Esophagus muscularis mucosa (tissue), 4 donors: ENCODE measurements around the gene NLRP9.

ENCODE experiments used
- EP300 ChIP-seq: sonication (generic); formaldehyde crosslinking; IDR thresholded peaks from one replicate; pipeline ENCODE4 v1.6.1; 2017; ENCODE audit warnings: antibody characterized with exemption
- POLR2A ChIP-seq: fragments of 450-650 bp; IDR thresholded peaks from one replicate; pipeline ENCODE4 v1.6.1; 2017; ENCODE audit warnings: antibody characterized with exemption, moderate library complexity, mild to moderate bottlenecking, low read depth
- POLR2AphosphoS5 ChIP-seq, 2 donors: sonication (generic); formaldehyde crosslinking; IDR thresholded peaks; one replicate each; pipeline ENCODE4 v1.6.1; 2017; ENCODE audit warnings: antibody characterized with exemption in 2 of 2
- TF ChIP-seq, protein P1 (sequence below), 3 experiments: fragments of 200-600 bp in 2 of 3; fragments of 450-650 bp in 1 of 3; sonication (generic) in 2 of 3; IDR thresholded peaks; one replicate each; pipeline ENCODE4 v1.5.1; 2017 to 2019; ENCODE audit warnings: antibody characterized with exemption in 3 of 3, mild to moderate bottlenecking in 2 of 3, moderate library complexity in 1 of 3

DNA sequence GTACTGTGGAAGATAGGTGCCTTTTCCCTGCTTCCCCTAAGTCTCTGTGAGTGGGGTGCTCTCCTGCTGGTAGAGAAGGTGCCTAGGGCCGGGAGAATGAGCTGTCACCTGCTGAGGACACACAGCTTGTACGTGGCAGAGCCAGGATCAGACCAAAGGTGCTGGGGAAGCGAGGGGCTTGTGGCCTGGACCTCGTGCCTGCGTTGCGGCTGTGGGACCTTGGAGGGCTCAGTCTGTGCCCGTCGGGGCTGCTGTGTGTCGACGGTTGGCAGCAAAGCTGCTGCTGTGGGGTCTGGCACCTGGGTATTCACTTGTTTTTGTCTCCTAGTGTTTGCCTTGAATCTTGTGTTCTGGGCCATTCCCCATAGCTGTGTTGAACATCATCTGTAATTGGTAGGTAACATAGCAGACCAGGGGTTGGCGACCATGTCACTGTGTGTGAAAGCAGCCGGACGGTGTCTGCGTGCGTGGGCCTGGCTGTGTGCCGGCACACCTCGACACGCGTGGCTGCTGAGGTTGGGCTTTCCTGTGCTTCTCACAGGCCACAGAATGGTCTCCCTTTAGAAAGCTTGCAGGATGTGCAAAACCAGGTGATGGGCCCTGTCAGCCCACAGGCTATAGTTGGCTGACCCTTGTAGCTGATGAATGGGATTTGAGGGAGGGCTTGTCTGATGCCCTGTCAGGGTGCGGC is 74.2 kb downstream of the NLRP9 start:
- TF ChIP-seq, protein P1, sequence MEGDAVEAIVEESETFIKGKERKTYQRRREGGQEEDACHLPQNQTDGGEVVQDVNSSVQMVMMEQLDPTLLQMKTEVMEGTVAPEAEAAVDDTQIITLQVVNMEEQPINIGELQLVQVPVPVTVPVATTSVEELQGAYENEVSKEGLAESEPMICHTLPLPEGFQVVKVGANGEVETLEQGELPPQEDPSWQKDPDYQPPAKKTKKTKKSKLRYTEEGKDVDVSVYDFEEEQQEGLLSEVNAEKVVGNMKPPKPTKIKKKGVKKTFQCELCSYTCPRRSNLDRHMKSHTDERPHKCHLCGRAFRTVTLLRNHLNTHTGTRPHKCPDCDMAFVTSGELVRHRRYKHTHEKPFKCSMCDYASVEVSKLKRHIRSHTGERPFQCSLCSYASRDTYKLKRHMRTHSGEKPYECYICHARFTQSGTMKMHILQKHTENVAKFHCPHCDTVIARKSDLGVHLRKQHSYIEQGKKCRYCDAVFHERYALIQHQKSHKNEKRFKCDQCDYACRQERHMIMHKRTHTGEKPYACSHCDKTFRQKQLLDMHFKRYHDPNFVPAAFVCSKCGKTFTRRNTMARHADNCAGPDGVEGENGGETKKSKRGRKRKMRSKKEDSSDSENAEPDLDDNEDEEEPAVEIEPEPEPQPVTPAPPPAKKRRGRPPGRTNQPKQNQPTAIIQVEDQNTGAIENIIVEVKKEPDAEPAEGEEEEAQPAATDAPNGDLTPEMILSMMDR (IDR thresholded peaks at IDR 0.05), result no peak
- no peak for TF ChIP-seq POLR2AphosphoS5 (IDR thresholded peaks at IDR 0.05)
- TF ChIP-seq POLR2A, result no peak
- TF ChIP-seq EP300, result no peak
